Left forelimb (tissue), 1 donor: ENCODE results near the gene SRPK3.
"Not testable (repeated sequence)": the region's sequence is repeated elsewhere in the genome, so short reads cannot be mapped to it uniquely, and the experiment has no call there.

Experiments
- DNase-seq: peaks from one replicate; pipeline ENCODE4 v3.0.0-alpha.2; 2018; ENCODE audit warnings: low spot score

Gene SRPK3

GRCh38 chrX:153780678-153781427, at the start of gene SRPK3:
Gene SRPK3 (plus strand): TSS chrX:153781041. CDS start chrX:153781087, 46 bp downstream.
- DNase-seq, result no peak

- no peak for DNase-seq
Observed at GRCh38 chrX:153731117-153731844, 49.6 kb upstream of the SRPK3 start.

- no peak for DNase-seq
Observed at GRCh38 chrX:153731845-153732215, 49.0 kb upstream of the SRPK3 start.

- no peak for DNase-seq
Observed at GRCh38 chrX:153732401-153732800, 48.4 kb upstream of the SRPK3 start.

GRCh38 chrX:153733651-153734240, 47.1 kb upstream of the SRPK3 start:
- DNase-seq, result no peak

- no peak for DNase-seq
Observed at GRCh38 chrX:153734871-153735270, 46.0 kb upstream of the SRPK3 start.

GRCh38 chrX:153735274-153735673, 45.6 kb upstream of the SRPK3 start:
- DNase-seq, result no peak

GRCh38 chrX:153736071-153736820, 44.6 kb upstream of the SRPK3 start:
- no peak for DNase-seq

GRCh38 chrX:153736871-153737441, 43.9 kb upstream of the SRPK3 start:
- no peak for DNase-seq

GRCh38 chrX:153738056-153738605, 42.7 kb upstream of the SRPK3 start:
- no peak for DNase-seq

GRCh38 chrX:153739754-153740486, 40.9 kb upstream of the SRPK3 start:
- DNase-seq, result no peak

GRCh38 chrX:153740631-153741222, 40.1 kb upstream of the SRPK3 start:
- no peak for DNase-seq

- DNase-seq, result no peak
Observed at GRCh38 chrX:153741446-153741845, 39.4 kb upstream of the SRPK3 start.

GRCh38 chrX:153742111-153742510, 38.7 kb upstream of the SRPK3 start:
- DNase-seq, result not testable (repeated sequence)

GRCh38 chrX:153742796-153743467, 37.9 kb upstream of the SRPK3 start:
- DNase-seq, result not testable (repeated sequence)

- not testable (repeated sequence) for DNase-seq
Observed at GRCh38 chrX:153743468-153744209, 37.2 kb upstream of the SRPK3 start.

GRCh38 chrX:153744210-153745066, 36.4 kb upstream of the SRPK3 start:
- DNase-seq, result no peak

- DNase-seq, result not testable (repeated sequence)
Observed at GRCh38 chrX:153745067-153745433, 35.8 kb upstream of the SRPK3 start.
